Measurements from ENCODE around the gene SAMHD1. TPM values are rescaled to one million over a fixed set of nuclear protein-coding genes. Genes with fewer than 3 reads are reported as not detected.

Gene SAMHD1
- polyA plus RNA-seq, 1 of the 3 experiments (the other 2 are of a cell fraction): 5.9 TPM

DNA sequence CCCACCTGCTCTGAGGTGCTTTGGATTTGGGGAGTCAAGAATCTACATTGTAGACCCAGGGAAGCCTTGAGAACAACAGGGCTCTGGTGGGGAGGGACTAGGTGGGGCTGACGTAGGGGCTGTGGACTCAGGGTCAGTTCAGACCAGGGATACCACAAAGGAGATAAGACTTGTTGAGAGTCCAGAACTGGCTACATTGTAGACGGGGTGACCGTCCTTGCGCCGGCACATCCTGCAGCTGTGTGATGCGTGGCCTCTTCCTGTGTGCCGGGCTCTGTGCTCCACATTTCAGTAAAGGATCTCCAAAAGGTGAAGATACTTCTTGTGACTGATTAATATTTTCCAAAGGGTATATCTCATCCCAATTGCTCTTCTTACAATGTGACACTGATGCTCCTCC lies 85.3 kb downstream of the SAMHD1 start (continued):
- no peak for TF ChIP-seq MXI1 (IDR thresholded peaks at IDR 0.05; ENCODE audit: low read depth, low read length)
- no peak for TF ChIP-seq TEAD4 (IDR thresholded peaks at IDR 0.05; ENCODE audit: borderline replicate concordance, insufficient read depth)
- no peak for TF ChIP-seq MEF2A (IDR thresholded peaks at IDR 0.05; ENCODE audit: borderline replicate concordance, low read depth)
- no peak for TF ChIP-seq EP300 (IDR thresholded peaks at IDR 0.05; ENCODE audit: borderline replicate concordance in 1 of 2, low read depth in 1 of 2, low read length in 1 of 2)
- no peak for TF ChIP-seq RCOR1 (IDR thresholded peaks at IDR 0.05; ENCODE audit: low read length)
- no peak for TF ChIP-seq JUND (IDR thresholded peaks at IDR 0.05)
- TF ChIP-seq NRF1 (IDR thresholded peaks at IDR 0.05; ENCODE audit: low read depth, low read length): no peak
- no peak for TF ChIP-seq NFIC (IDR thresholded peaks at IDR 0.05; ENCODE audit: borderline replicate concordance)
- TF ChIP-seq GABPA (IDR thresholded peaks at IDR 0.05; ENCODE audit: low read depth): no peak
- no peak for TF ChIP-seq ELF1 (IDR thresholded peaks at IDR 0.05)
- no peak for TF ChIP-seq RAD21 (IDR thresholded peaks at IDR 0.05; ENCODE audit: low read length)

DNA sequence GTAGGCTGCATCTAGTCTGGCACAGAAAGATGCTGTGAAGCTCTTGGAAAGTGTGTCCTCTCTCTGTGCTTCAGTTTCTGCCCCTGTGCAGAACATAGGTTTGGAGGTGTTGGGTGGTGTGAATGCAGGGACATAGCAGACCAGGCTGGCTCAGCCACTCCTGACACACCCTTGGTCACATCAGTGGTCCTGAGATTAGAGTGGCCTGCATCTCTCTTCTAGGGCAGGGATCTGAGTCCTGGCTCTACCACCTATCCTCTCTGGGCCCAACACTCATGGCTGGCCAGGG lies 85.7 kb downstream of the SAMHD1 start:
- no peaks in the 10 kb centered on the region for H3K9me3 ChIP-seq
- no peak for DNase-seq
- peaks cover 10% of the 10 kb centered on the region; the same call in 1 of the 2 replicates for H4K20me1 ChIP-seq (ENCODE audit: insufficient read depth)
- H3K4me2 ChIP-seq: no peak overlapping the region
- POLR2A ChIA-PET: no interaction called here
- H3K36me3 ChIP-seq (replicated peaks in 1 of 2; ENCODE audit: control insufficient read depth in 1 of 2, insufficient read depth in 2 of 2, low read length in 1 of 2): peaks cover 0 to under 1% of the 10 kb centered on the region in 2 experiments
- no peaks in the 10 kb centered on the region for H3K27me3 ChIP-seq (ENCODE audit: insufficient read depth)
- H3K27ac ChIP-seq (ENCODE audit: low read depth in 2 of 2, low read length in 1 of 2): no peak overlapping the region
- TF ChIP-seq FOSL2 (IDR thresholded peaks at IDR 0.05; ENCODE audit: borderline replicate concordance, low read depth): no peak
- TF ChIP-seq, protein P1, sequence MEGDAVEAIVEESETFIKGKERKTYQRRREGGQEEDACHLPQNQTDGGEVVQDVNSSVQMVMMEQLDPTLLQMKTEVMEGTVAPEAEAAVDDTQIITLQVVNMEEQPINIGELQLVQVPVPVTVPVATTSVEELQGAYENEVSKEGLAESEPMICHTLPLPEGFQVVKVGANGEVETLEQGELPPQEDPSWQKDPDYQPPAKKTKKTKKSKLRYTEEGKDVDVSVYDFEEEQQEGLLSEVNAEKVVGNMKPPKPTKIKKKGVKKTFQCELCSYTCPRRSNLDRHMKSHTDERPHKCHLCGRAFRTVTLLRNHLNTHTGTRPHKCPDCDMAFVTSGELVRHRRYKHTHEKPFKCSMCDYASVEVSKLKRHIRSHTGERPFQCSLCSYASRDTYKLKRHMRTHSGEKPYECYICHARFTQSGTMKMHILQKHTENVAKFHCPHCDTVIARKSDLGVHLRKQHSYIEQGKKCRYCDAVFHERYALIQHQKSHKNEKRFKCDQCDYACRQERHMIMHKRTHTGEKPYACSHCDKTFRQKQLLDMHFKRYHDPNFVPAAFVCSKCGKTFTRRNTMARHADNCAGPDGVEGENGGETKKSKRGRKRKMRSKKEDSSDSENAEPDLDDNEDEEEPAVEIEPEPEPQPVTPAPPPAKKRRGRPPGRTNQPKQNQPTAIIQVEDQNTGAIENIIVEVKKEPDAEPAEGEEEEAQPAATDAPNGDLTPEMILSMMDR (IDR thresholded peaks at IDR 0.05): no peak
- TF ChIP-seq, protein P2, sequence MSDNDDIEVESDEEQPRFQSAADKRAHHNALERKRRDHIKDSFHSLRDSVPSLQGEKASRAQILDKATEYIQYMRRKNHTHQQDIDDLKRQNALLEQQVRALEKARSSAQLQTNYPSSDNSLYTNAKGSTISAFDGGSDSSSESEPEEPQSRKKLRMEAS (IDR thresholded peaks at IDR 0.05; ENCODE audit: low read depth): no peak
- TF ChIP-seq YY1 (IDR thresholded peaks at IDR 0.05; ENCODE audit: low read depth): no peak
- TF ChIP-seq RAD21 (IDR thresholded peaks at IDR 0.05; ENCODE audit: low read length): no peak
- no peak for TF ChIP-seq NFIC (IDR thresholded peaks at IDR 0.05; ENCODE audit: borderline replicate concordance)
- TF ChIP-seq FOXJ3 (CRISPR knock-in tag; IDR thresholded peaks at IDR 0.05): no peak
- TF ChIP-seq JUND (IDR thresholded peaks at IDR 0.05): no peak
- no peak for TF ChIP-seq FOXM1 (IDR thresholded peaks at IDR 0.05; ENCODE audit: low read depth)
- TF ChIP-seq, protein P3, sequence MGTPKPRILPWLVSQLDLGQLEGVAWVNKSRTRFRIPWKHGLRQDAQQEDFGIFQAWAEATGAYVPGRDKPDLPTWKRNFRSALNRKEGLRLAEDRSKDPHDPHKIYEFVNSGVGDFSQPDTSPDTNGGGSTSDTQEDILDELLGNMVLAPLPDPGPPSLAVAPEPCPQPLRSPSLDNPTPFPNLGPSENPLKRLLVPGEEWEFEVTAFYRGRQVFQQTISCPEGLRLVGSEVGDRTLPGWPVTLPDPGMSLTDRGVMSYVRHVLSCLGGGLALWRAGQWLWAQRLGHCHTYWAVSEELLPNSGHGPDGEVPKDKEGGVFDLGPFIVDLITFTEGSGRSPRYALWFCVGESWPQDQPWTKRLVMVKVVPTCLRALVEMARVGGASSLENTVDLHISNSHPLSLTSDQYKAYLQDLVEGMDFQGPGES (IDR thresholded peaks at IDR 0.05; ENCODE audit: low read depth, low read length): no peak
- H3K4me1 ChIP-seq (ENCODE audit: control insufficient read depth in 1 of 2, insufficient read depth in 2 of 2, low read depth in 1 of 2, low read length in 1 of 2): peaks cover 9 to 11% of the 10 kb centered on the region in 2 experiments; a peak in 3 of 4 replicates
- no peak overlapping the region for H2AFZ ChIP-seq (ENCODE audit: low read depth)
- H3K9ac ChIP-seq: no peak overlapping the region
- CTCF ChIA-PET: interaction anchor here (0.6 to 3.7 kb wide), 4 partner anchors 9 to 92 kb away, joined by 3 to 38 read pairs (median 3); partner anchors contain the start of genes DSN1 and TLDC2
- H3K4me3 ChIP-seq (ENCODE audit: low read depth in 2 of 2, low read length in 1 of 2): no peak overlapping the region
- peaks cover 29% of the 10 kb centered on the region for H3K79me2 ChIP-seq (ENCODE audit: insufficient read depth)
- no peaks in the 10 kb centered on the region for H3K9me2 ChIP-seq
- H3F3A ChIP-seq (replicated peaks; ENCODE audit: insufficient read depth): peaks cover 13% of the 10 kb centered on the region
